Measurements from ENCODE around the gene PLA2G12B. TPM values are rescaled to one million over a fixed set of nuclear protein-coding genes. Genes with fewer than 3 reads are reported as not detected.
"Not testable (repeated sequence)": the region's sequence is repeated elsewhere in the genome, so short reads cannot be mapped to it uniquely, and the experiment has no call there.

PLA2G12B gene
- total and polyA plus RNA-seq, 2 of the 8 experiments (the other 6 are each of a cell fraction or from before 2014, with no cell fraction given): not detected

- DNase-seq (ENCODE audit: low read depth in 1 of 2, low spot score in 2 of 2): not testable (repeated sequence)
- CTCF ChIA-PET (ENCODE audit: partially characterized antibody): interaction anchor here (0.8 kb wide), 1 partner anchor 11 kb away, joined by 3 read pairs; no protein-coding TSS in a partner anchor
Measured at GRCh38 chr10:72921147-72921683, 33.4 kb downstream of the PLA2G12B start.

More at GRCh38 chr10:72921147-72921683, 33.4 kb downstream of the PLA2G12B start:
- not testable (repeated sequence) for H3K4me2 ChIP-seq (ENCODE audit: insufficient read depth in 1 of 2, low read depth in 2 of 2, low read length in 2 of 2); H3K27ac ChIP-seq (ENCODE audit: low read depth, low read length); H3K14ac ChIP-seq (ENCODE audit: insufficient read length); H3K23ac ChIP-seq (ENCODE audit: insufficient read length); H3K18ac ChIP-seq (ENCODE audit: extremely low read depth, low read length); H4K5ac ChIP-seq (ENCODE audit: insufficient read length, low read depth, low read length); H2BK12ac ChIP-seq (ENCODE audit: low read depth, low read length); H3K9ac ChIP-seq (replicated peaks in 1 of 4; ENCODE audit: extremely low read depth in 1 of 4, low read depth in 3 of 4, low read length in 3 of 4); H4K8ac ChIP-seq (ENCODE audit: extremely low read depth, insufficient read depth, low read length); H3K23me2 ChIP-seq (ENCODE audit: low read depth, low read length); H4K91ac ChIP-seq (replicated peaks; ENCODE audit: insufficient read length, low read length); H2BK15ac ChIP-seq (ENCODE audit: low read length); H2BK120ac ChIP-seq (replicated peaks; ENCODE audit: low read depth, low read length); FAIRE-seq; H2BK20ac ChIP-seq (ENCODE audit: low read length); H2BK5ac ChIP-seq (ENCODE audit: low read depth, low read length); H3K79me2 ChIP-seq (ENCODE audit: control insufficient read depth in 1 of 2, insufficient read depth in 2 of 2, low read length in 2 of 2); H3K79me1 ChIP-seq (ENCODE audit: low read depth, low read length); H3K27me3 ChIP-seq (replicated peaks in 1 of 4; ENCODE audit: control insufficient read depth in 3 of 4, extremely low read depth in 1 of 4, insufficient read depth in 3 of 4, low read length in 3 of 4); H4K20me1 ChIP-seq (replicated peaks in 1 of 2; ENCODE audit: control insufficient read depth in 1 of 2, insufficient read depth in 2 of 2, low read length in 2 of 2); H3K4me1 ChIP-seq (replicated peaks in 1 of 4; ENCODE audit: control insufficient read depth in 3 of 4, insufficient read depth in 4 of 4, low read length in 3 of 4); H3K4me3 ChIP-seq (ENCODE audit: extremely low read depth in 1 of 4, insufficient read depth in 2 of 4, low read depth in 3 of 4, low read length in 4 of 4); H2AK5ac ChIP-seq (ENCODE audit: low read depth, low read length); H3K36me3 ChIP-seq (ENCODE audit: control insufficient read depth in 2 of 4, insufficient read depth in 4 of 4, low read length in 3 of 4); H3K4ac ChIP-seq (replicated peaks; ENCODE audit: insufficient read length, low read depth, low read length); H3K9me3 ChIP-seq (ENCODE audit: insufficient read depth in 2 of 2, low read depth in 1 of 2, low read length in 1 of 2); H2AFZ ChIP-seq (ENCODE audit: low read length); H3K56ac ChIP-seq (replicated peaks; ENCODE audit: insufficient read length, low read depth, low read length)
- 95% methylated on average over 1 of the region's 1 CpG; no CpG with 5 or more reads in 1 of the 2 experiments for WGBS, 2 experiments (ENCODE audit: extremely low coverage in 1 of 2, insufficient coverage in 1 of 2, insufficient read length in 1 of 2, insufficient replicate concordance in 2 of 2, low coverage in 1 of 2, low lambda C conversion rate in 2 of 2, missing lambda C conversion rate in 1 of 2)
- POLR2A ChIA-PET (ENCODE audit: partially characterized antibody): interaction anchor here (0.6 kb wide), 1 partner anchor 12 kb away, joined by 3 read pairs; no protein-coding TSS in a partner anchor

Measured in H1 (cell line).